SH-SY5Y (cell line): ENCODE measurements around the gene ATXN7.

Experiments
- GATA2 ChIP-seq: IDR thresholded peaks from 2 replicates; pipeline ENCODE4 v1.6.1; 2011; ENCODE audit warnings: mild to moderate bottlenecking, low read depth, low read length
- GATA3 ChIP-seq: IDR thresholded peaks from 2 replicates; pipeline ENCODE4 v1.6.1; 2011; ENCODE audit warnings: low read depth, mild to moderate bottlenecking, low read length, moderate library complexity

DNA sequence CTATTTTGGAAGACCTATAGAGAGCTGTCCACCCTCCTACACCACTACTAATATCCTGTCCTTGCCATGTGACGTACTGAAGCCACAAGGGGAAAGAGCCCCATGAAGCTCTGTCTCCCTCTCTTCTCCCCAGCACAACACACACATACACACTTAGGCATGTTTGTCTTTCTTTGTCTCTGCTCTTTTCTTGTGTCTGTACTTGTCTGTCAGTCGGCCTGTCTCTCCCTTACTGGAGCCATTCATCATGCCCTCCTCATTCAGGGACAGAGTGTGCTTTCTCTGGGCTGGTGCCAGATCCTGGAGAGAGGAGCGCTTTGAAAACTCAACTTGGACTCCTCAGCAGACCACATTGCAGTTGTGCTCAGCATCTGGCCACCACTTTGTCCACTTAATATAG lies 112.1 kb downstream of the ATXN7 start:
- TF ChIP-seq GATA2 (no peak), GATA3 (no peak)
